Astrocyte (in vitro differentiated cells and primary cell): ENCODE data around the gene EOLA2.
"Not testable (repeated sequence)": the region's sequence is repeated elsewhere in the genome, so short reads cannot be mapped to it uniquely, and the experiment has no call there.

Experiments
- CTCF ChIP-seq: IDR thresholded peaks from 2 replicates; pipeline ENCODE4 v1.5.1; 2011; ENCODE audit warnings: low read depth, mild to moderate bottlenecking, inconsistent platforms, low read length, moderate library complexity; ENCODE audit not compliant: insufficient read depth
- EZH2 ChIP-seq: IDR thresholded peaks from 2 replicates; pipeline ENCODE4 v1.6.1; 2012; ENCODE audit warnings: mild to moderate bottlenecking, low read length, inconsistent platforms; ENCODE audit not compliant: insufficient read depth

- not testable (repeated sequence) for TF ChIP-seq EZH2, CTCF
Observed at GRCh38 chrX:149927245-149927963, 10.9 kb downstream of the EOLA2 start.
